SK-N-DZ (cell line): ENCODE measurements around the gene UCMA.

Source experiments
- DNase-seq: peaks from one replicate; pipeline ENCODE4 v3.0.0-alpha.2; 2015; ENCODE audit warnings: low spot score
- small RNA-seq, 2 experiments: library from RNA; depleted of rRNA; stranded (forward); fragments of <200 nt; gene quantifications; one replicate each; pipeline ENCODE3, GENCODE V24; 2014

The UCMA gene

GRCh38 chr10:13188593-13188992, 45.6 kb downstream of the UCMA start:
- DNase-seq = no peak

- DNase-seq = no peak
Measured at GRCh38 chr10:13187135-13187534, 47.0 kb downstream of the UCMA start.

- DNase-seq = no peak
Measured at GRCh38 chr10:13184730-13185514, 49.3 kb downstream of the UCMA start.

DNA sequence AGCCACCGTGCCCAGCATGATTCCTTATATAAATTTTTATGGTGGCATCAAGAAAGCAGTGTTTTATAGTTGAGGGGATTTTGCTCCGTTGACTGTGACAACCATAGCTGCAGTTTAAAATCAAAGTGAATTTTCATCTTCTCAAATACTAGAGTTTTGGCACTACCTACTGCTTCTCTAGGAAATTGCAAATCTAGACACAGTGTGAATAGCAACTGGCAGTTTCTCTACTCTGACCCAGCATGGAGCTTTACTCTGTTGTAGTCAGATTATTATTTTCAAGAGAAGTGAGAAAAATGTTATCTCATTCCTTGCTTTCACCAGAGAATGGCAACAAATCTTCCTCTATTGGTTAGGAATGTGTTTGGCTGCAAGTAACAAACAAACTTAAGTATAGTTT, 49.9 kb downstream of the UCMA start:
- no peak for DNase-seq

- no peak for DNase-seq
Measured at GRCh38 chr10:13183625-13184024, 50.5 kb downstream of the UCMA start.

GRCh38 chr10:13182424-13182823, 51.8 kb downstream of the UCMA start:
- DNase-seq = no peak

DNA sequence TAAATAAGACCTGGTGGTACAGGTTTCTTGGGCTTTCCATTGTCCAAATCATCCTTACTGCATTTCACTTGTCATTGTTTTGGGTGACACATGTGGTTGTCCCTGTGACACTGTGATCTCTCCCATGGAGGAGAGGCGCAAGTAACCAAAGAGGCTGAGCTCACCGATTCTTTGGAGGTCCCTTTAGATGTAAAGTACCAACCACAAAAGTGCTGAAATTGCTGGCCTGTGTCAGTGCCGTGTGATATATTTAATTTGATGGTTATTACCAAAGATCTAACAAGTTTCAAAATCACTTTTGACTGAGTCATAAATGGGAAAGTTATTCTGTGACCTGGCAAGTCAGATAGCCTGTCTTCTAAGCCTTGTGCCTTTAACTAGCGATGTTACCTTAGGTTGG, 53.4 kb downstream of the UCMA start:
- no peak for DNase-seq

GRCh38 chr10:13173616-13174015, 60.6 kb downstream of the UCMA start:
- DNase-seq = no peak

Small RNA genes lying within 50 kb of the gene (small RNA-seq; reads per million reads assigned to genes)
- gene RNU6-6P = 0 reads per million in 2 experiments
